Measurements from ENCODE around the gene RNF220. TPM values are rescaled to one million over a fixed set of nuclear protein-coding genes. Genes with fewer than 3 reads are reported as not detected.

Gene RNF220
- total and polyA plus RNA-seq, 9 of the 15 experiments (the other 6 are each of a cell fraction or from before 2014, with no cell fraction given), result 5.1 to 117 (median 66.9) TPM

- TF ChIP-seq, protein P1, sequence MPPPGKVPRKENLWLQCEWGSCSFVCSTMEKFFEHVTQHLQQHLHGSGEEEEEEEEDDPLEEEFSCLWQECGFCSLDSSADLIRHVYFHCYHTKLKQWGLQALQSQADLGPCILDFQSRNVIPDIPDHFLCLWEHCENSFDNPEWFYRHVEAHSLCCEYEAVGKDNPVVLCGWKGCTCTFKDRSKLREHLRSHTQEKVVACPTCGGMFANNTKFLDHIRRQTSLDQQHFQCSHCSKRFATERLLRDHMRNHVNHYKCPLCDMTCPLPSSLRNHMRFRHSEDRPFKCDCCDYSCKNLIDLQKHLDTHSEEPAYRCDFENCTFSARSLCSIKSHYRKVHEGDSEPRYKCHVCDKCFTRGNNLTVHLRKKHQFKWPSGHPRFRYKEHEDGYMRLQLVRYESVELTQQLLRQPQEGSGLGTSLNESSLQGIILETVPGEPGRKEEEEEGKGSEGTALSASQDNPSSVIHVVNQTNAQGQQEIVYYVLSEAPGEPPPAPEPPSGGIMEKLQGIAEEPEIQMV (tag; conservative IDR thresholded peaks at IDR 0.05; ENCODE audit: low read depth), result 0 out of 2 replicates have a peak, but pooled peaks have one; percentile 26
- TF ChIP-seq CREB5 (CRISPR knock-in tag; IDR thresholded peaks at IDR 0.05) (no peak), KAT2B (IDR thresholded peaks at IDR 0.05; ENCODE audit: low read depth, low read length) (no peak), ZMIZ1 (IDR thresholded peaks at IDR 0.05; ENCODE audit: low read depth in 2 of 2, low read length in 2 of 2) (peak in 1 of 2 experiments; percentile 19; a peak in 1 of 4 replicates), ZNF57 (CRISPR knock-in tag; IDR thresholded peaks at IDR 0.05) (no peak), MXI1 (IDR thresholded peaks at IDR 0.05; ENCODE audit: low read depth, low read length) (no peak), ZNF384 (IDR thresholded peaks at IDR 0.05; ENCODE audit: low read depth, low read length) (no peak), ZNF551 (CRISPR knock-in tag; IDR thresholded peaks at IDR 0.05) (no peak), DDX20 (tag; IDR thresholded peaks at IDR 0.05; ENCODE audit: low read depth) (no peak), ZNF253 (CRISPR knock-in tag; conservative IDR thresholded peaks at IDR 0.05) (no peak), ZKSCAN8 (CRISPR knock-in tag; IDR thresholded peaks at IDR 0.05) (no peak), E2F1 (CRISPR knock-in tag; IDR thresholded peaks at IDR 0.05) (no peak), DNMT1 (IDR thresholded peaks at IDR 0.05) (no peak), TEAD1 (CRISPR knock-in tag; IDR thresholded peaks at IDR 0.05) (0 out of 4 replicates have a peak, but pooled peaks of 1 of the 2 experiments have one; percentile 48)
- TF ChIP-seq, protein P2, sequence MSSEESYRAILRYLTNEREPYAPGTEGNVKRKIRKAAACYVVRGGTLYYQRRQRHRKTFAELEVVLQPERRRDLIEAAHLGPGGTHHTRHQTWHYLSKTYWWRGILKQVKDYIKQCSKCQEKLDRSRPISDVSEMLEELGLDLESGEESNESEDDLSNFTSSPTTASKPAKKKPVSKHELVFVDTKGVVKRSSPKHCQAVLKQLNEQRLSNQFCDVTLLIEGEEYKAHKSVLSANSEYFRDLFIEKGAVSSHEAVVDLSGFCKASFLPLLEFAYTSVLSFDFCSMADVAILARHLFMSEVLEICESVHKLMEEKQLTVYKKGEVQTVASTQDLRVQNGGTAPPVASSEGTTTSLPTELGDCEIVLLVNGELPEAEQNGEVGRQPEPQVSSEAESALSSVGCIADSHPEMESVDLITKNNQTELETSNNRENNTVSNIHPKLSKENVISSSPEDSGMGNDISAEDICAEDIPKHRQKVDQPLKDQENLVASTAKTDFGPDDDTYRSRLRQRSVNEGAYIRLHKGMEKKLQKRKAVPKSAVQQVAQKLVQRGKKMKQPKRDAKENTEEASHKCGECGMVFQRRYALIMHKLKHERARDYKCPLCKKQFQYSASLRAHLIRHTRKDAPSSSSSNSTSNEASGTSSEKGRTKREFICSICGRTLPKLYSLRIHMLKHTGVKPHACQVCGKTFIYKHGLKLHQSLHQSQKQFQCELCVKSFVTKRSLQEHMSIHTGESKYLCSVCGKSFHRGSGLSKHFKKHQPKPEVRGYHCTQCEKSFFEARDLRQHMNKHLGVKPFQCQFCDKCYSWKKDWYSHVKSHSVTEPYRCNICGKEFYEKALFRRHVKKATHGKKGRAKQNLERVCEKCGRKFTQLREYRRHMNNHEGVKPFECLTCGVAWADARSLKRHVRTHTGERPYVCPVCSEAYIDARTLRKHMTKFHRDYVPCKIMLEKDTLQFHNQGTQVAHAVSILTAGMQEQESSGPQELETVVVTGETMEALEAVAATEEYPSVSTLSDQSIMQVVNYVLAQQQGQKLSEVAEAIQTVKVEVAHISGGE (CRISPR knock-in tag; IDR thresholded peaks at IDR 0.05), result no peak
These were observed 271.6 kb downstream of the RNF220 start (continued) for GRCh38 chr1:44676484-44677200.

Data from K562 (cell line).